Measurements from ENCODE around the gene UBE2K.

DNA sequence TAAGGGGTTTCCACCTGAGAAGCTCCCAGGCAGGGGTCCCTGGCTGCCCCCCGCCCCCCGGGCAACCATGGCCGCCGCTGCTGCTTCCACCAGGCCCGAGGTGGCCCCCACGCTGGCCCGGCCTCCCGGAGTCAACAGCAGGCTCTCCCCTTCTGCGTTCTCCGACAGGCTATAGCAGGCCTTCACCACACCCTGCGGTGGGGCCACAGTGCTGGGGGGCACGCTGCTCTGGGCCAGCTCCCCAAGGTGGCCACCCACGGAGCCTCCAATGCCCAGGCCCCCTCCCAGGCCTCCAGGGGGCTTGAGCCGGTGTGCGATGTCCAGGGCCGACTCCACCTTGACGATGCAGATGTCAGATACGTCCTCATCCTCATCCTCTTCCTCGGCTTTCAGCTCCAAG, 72.5 kb downstream of the UBE2K start:
- TF ChIP-seq, protein P1, sequence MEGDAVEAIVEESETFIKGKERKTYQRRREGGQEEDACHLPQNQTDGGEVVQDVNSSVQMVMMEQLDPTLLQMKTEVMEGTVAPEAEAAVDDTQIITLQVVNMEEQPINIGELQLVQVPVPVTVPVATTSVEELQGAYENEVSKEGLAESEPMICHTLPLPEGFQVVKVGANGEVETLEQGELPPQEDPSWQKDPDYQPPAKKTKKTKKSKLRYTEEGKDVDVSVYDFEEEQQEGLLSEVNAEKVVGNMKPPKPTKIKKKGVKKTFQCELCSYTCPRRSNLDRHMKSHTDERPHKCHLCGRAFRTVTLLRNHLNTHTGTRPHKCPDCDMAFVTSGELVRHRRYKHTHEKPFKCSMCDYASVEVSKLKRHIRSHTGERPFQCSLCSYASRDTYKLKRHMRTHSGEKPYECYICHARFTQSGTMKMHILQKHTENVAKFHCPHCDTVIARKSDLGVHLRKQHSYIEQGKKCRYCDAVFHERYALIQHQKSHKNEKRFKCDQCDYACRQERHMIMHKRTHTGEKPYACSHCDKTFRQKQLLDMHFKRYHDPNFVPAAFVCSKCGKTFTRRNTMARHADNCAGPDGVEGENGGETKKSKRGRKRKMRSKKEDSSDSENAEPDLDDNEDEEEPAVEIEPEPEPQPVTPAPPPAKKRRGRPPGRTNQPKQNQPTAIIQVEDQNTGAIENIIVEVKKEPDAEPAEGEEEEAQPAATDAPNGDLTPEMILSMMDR (IDR thresholded peaks at IDR 0.05), result no peak
- TF ChIP-seq EZH2 (IDR thresholded peaks at IDR 0.05; ENCODE audit: borderline replicate concordance, insufficient read depth, low read depth, low read length, poor library complexity, severe bottlenecking), result no peak
